SK-N-SH treated with all-trans-retinoic acid at 6 μM for 48 hours (cell line): ENCODE data around the gene HRH1.

Experiments used
- ATAC-seq: fragments of 200-7000 bp; cut with Tn5 transposase; 3 replicates; pipeline ENCODE4 v1.9.1; 2020; ENCODE audit warnings: mild to moderate bottlenecking, moderate library complexity
- ARNTL ChIP-seq: fragments of 450-650 bp; formaldehyde crosslinking; IDR thresholded peaks from 2 replicates; pipeline ENCODE4 v1.5.0; 2020; ENCODE audit warnings: low read depth, mild to moderate bottlenecking, moderate library complexity, borderline replicate concordance
- BACH2 ChIP-seq: fragments of 250-450 bp; sonication (Bioruptor Pico); IDR thresholded peaks from 2 replicates; pipeline ENCODE4 v1.9.0; 2021; ENCODE audit warnings: mild to moderate bottlenecking, borderline replicate concordance
- CSDC2 ChIP-seq: fragments of 250-450 bp; sonication (Bioruptor Pico); IDR thresholded peaks from 2 replicates; pipeline ENCODE4 v1.5.0; 2020; ENCODE audit warnings: mild to moderate bottlenecking, moderate library complexity
- CSRNP3 ChIP-seq: fragments of 250-450 bp; sonication (Bioruptor Pico); IDR thresholded peaks from 2 replicates; pipeline ENCODE4 v1.5.1; 2021; ENCODE audit warnings: mild to moderate bottlenecking, moderate library complexity
- ESRRG ChIP-seq: fragments of 250-450 bp; sonication (Bioruptor Pico); IDR thresholded peaks from 2 replicates; pipeline ENCODE4 v1.6.1; 2021; ENCODE audit warnings: mild to moderate bottlenecking
- GLIS3 ChIP-seq: fragments of 250-450 bp; sonication (Bioruptor Pico); IDR thresholded peaks from 2 replicates; pipeline ENCODE4 v1.5.0; 2020; ENCODE audit warnings: mild to moderate bottlenecking, moderate library complexity
- ISL1 ChIP-seq: fragments of 250-450 bp; sonication (Bioruptor Pico); IDR thresholded peaks from 2 replicates; pipeline ENCODE4 v2.1.2; 2022; ENCODE audit warnings: mild to moderate bottlenecking, moderate library complexity
- POU6F1 ChIP-seq: fragments of 250-450 bp; sonication (Bioruptor Pico); IDR thresholded peaks from 2 replicates; pipeline ENCODE4 v1.8.0; 2021; ENCODE audit warnings: low read depth, mild to moderate bottlenecking, moderate library complexity, borderline replicate concordance
- PPARA ChIP-seq: fragments of 250-450 bp; sonication (Bioruptor Pico); IDR thresholded peaks from 2 replicates; pipeline ENCODE4 v1.5.0; 2020; ENCODE audit warnings: mild to moderate bottlenecking, borderline replicate concordance
- RARB ChIP-seq: fragments of 250-450 bp; sonication (Bioruptor Pico); IDR thresholded peaks from 2 replicates; pipeline ENCODE4 v1.8.0; 2021; ENCODE audit warnings: mild to moderate bottlenecking, moderate library complexity
- SNAI2 ChIP-seq: fragments of 250-450 bp; sonication (Bioruptor Pico); IDR thresholded peaks from 2 replicates; pipeline ENCODE4 v1.5.0; 2020; ENCODE audit warnings: mild to moderate bottlenecking, moderate library complexity
- TCF4 ChIP-seq: fragments of 250-450 bp; sonication (Bioruptor Pico); IDR thresholded peaks from 2 replicates; pipeline ENCODE4 v1.8.0; 2021; ENCODE audit warnings: mild to moderate bottlenecking, moderate library complexity, borderline replicate concordance
- TSHZ2 ChIP-seq: fragments of 250-450 bp; sonication (Bioruptor Pico); IDR thresholded peaks from 2 replicates; pipeline ENCODE4 v1.5.0; 2020; ENCODE audit warnings: mild to moderate bottlenecking, moderate library complexity
- ZFP3 ChIP-seq: fragments of 250-450 bp; sonication (Bioruptor Pico); IDR thresholded peaks from 2 replicates; pipeline ENCODE4 v1.5.0; 2020; ENCODE audit warnings: mild to moderate bottlenecking, moderate library complexity
- ZFP30 ChIP-seq: fragments of 450-650 bp; formaldehyde crosslinking; IDR thresholded peaks from 2 replicates; pipeline ENCODE4 v1.5.0; 2022; ENCODE audit warnings: mild to moderate bottlenecking, moderate library complexity
- ZNF565 ChIP-seq: fragments of 450-650 bp; formaldehyde crosslinking; conservative IDR thresholded peaks from 2 replicates; pipeline ENCODE4 v1.5.0; 2020; ENCODE audit warnings: low read depth, mild to moderate bottlenecking, moderate library complexity
- ZNF70 ChIP-seq: fragments of 450-650 bp; formaldehyde crosslinking; IDR thresholded peaks from 2 replicates; pipeline ENCODE4 v1.5.0; 2020; ENCODE audit warnings: mild to moderate bottlenecking, moderate library complexity
- ZNF8 ChIP-seq: fragments of 450-650 bp; formaldehyde crosslinking; IDR thresholded peaks from 2 replicates; pipeline ENCODE4 v1.5.0; 2020; ENCODE audit warnings: mild to moderate bottlenecking, moderate library complexity
- TF ChIP-seq, protein P1 (sequence below): fragments of 250-450 bp; sonication (Bioruptor Pico); IDR thresholded peaks from 2 replicates; pipeline ENCODE4 v1.8.0; 2020; ENCODE audit warnings: mild to moderate bottlenecking, moderate library complexity, borderline replicate concordance

HRH1 gene

GRCh38 chr3:11204697-11205348 is 50.5 kb downstream of the HRH1 start (continued):
- no peak for TF ChIP-seq RARB (CRISPR knock-in tag)
- TF ChIP-seq ZFP30 (CRISPR knock-in tag) = no peak

GRCh38 chr3:11205881-11206280 is 51.6 kb downstream of the HRH1 start:
- ATAC-seq = peak; percentile 51

DNA sequence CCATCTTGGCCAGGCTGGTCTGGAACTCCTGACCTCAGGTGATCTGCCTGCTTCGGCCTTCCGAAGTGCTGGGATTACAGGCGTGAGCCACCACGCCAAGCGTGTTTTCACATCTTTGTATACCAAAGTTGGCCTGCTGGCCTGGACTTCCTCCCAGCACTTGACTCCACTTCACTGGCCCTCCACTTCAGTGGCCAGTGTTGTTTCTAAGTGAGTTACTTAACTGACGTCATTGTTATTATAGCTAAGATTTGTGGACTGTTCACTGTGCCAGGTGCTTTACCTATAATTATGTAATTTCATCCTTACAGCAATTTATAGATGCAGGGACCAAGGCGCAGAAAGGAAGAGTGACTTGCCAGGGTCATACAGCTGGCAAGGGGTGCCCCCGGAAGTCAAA is 52.0 kb downstream of the HRH1 start:
- ATAC-seq = no peak

DNA sequence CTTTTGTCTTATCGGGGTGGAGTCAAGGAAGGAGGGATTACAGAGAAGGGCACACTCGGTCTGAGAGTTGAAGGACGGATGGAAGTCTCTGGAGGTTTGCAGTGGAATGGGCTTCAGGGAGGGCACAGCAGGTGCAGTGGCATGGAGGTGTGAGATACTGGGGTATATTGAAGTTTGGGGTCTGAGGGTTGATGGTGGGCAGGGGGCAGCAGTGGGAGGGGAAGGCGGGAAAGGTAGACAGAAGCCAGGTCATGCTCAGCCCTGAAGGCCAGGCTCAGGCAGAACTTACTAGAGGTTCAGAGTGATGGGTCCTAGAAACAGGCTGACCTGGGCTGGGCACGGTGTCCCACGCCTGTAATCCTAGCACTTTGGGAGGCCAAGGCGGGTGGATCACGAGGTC is 52.7 kb downstream of the HRH1 start:
- ATAC-seq = no peak

More for the DNA sequence above, 52.0 kb downstream of the HRH1 start:
- TF ChIP-seq GLIS3 (CRISPR knock-in tag) (no peak), SNAI2 (CRISPR knock-in tag) (no peak), CSRNP3 (CRISPR knock-in tag) (no peak), ZNF8 (no peak), ESRRG (CRISPR knock-in tag) (no peak), TCF4 (CRISPR knock-in tag) (no peak), ARNTL (CRISPR knock-in tag) (no peak)

More for the DNA sequence above, 52.7 kb downstream of the HRH1 start:
- TF ChIP-seq GLIS3 (CRISPR knock-in tag) (no peak), PPARA (CRISPR knock-in tag) (no peak), TCF4 (CRISPR knock-in tag) (no peak), ISL1 (CRISPR knock-in tag) (no peak), ARNTL (CRISPR knock-in tag) (no peak), TSHZ2 (CRISPR knock-in tag) (no peak), POU6F1 (CRISPR knock-in tag) (no peak), CSDC2 (CRISPR knock-in tag) (no peak), ZNF565 (CRISPR knock-in tag) (no peak), SNAI2 (CRISPR knock-in tag) (no peak), CSRNP3 (CRISPR knock-in tag) (no peak), ZFP3 (no peak), ZNF70 (CRISPR knock-in tag) (no peak), RARB (CRISPR knock-in tag) (no peak), BACH2 (CRISPR knock-in tag) (no peak)
- TF ChIP-seq, protein P1, sequence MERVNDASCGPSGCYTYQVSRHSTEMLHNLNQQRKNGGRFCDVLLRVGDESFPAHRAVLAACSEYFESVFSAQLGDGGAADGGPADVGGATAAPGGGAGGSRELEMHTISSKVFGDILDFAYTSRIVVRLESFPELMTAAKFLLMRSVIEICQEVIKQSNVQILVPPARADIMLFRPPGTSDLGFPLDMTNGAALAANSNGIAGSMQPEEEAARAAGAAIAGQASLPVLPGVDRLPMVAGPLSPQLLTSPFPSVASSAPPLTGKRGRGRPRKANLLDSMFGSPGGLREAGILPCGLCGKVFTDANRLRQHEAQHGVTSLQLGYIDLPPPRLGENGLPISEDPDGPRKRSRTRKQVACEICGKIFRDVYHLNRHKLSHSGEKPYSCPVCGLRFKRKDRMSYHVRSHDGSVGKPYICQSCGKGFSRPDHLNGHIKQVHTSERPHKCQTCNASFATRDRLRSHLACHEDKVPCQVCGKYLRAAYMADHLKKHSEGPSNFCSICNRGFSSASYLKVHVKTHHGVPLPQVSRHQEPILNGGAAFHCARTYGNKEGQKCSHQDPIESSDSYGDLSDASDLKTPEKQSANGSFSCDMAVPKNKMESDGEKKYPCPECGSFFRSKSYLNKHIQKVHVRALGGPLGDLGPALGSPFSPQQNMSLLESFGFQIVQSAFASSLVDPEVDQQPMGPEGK = no peak
